T-helper 1 cell treated with Interleukin-12 subunit alpha and Interleukin-12 subunit beta and Interleukin-4 antibody, amounts not matched to agents 30 ng/mL and 1 ng/mL, for 36 hours (primary cell): ENCODE results near the gene BOD1L2. TPM values are rescaled to one million over a fixed set of nuclear protein-coding genes. Genes with fewer than 3 reads are reported as not detected.

Experiments
- intact Hi-C: fragments of 100-400 bp; cut with micrococcal nuclease; formaldehyde crosslinking; loops from one replicate; pipeline ENCODE4 v1.15.1; 2024
- total RNA-seq: library from RNA; stranded (reverse); gene quantifications from 2 replicates; pipeline ENCODE4 v1.2.3, GENCODE V29; 2022

Gene BOD1L2
- total RNA-seq, 1 donor from 2014 or later: not detected

DNA sequence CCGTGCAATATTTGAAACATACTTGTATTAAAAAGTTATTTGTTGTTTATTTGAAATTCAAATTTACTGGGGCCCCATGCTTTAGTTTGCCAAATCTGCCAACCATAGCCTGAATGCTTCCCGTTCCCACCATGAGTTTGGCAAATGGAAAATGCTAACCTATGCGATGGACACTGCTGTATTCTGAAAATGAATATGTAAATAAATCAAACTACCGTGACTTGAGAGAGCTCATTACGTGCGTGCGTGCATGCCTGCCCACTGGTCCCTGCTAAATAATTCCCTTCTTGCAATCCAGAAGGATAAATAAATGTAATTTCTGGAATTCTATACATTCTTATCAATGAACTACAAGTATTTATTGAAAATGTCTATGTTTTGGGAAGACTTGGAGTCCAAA lies 3.2 kb downstream of the BOD1L2 start:
- intact Hi-C loops: no loop called here

DNA sequence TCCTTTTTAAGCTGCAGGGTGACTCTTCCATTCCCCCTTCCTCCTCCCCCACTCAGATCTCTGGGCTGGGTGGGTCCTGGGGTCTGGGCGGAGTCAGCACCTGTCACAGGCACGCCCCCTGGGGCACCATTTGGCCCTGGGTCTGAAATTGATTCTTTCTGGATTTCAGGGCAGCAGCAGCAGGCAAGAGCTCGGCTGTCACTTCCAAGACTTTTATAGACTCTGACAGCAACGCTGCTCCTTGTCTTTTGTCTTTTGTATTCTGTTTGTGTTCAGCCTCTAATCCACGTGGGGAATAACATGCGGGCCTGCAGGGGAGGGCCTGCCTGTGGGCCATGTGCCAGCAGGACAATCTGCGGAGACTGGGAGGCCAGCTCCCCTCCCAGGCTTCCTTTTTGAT lies 3.9 kb downstream of the BOD1L2 start:
- intact Hi-C loops: no loop called here

DNA sequence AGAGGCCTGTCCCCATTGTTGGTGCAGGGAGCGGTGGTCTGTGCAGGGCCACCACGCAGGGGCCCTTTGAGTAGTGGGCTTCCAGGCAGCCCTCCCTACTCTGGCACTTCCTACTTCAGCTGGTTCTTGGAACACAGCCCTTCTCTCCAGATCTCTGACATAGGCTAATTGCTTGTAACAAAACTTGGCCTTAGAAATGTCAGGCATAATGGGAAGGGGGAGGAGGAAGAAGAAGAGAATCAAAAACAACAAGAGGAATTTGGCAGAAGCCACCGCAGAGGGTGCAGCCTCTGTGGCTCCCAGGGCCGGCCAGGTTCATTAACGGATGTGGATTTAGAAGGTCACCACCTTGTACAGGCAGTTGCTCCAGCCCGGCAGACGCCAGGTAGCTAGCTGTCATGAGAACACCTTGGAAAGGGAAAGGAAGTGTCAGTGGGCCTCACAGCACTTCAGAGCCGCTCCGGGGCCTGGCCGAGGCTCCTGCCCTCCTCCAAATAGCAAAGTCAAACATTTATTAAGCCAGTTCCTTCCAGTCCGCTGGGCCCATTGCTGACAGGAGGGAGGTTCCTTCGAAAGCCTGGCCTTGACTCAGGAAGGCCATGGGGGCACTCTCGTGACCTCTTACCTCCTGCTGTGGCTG lies 7.4 kb downstream of the BOD1L2 start:
- intact Hi-C loops: no loop called here

DNA sequence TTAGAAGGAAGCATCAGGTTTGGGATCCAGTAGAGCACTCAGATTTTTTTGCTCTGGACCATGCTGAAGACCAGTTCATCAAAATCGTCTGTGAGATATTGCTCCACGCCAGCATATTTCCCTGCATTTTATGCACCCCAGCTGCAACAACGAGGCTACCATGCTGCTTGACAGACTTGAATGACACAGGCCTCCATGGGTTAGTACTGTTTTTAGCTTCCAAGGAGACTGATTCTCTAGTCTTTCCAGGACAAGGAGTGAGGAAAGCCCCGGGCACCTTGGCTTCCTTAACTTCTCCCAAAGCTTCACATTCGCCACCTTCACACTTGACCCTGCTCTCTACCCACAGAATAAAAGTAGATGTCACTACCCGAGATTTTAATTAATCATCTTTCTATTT lies 17.5 kb downstream of the BOD1L2 start:
- intact Hi-C loops: no loop called here

DNA sequence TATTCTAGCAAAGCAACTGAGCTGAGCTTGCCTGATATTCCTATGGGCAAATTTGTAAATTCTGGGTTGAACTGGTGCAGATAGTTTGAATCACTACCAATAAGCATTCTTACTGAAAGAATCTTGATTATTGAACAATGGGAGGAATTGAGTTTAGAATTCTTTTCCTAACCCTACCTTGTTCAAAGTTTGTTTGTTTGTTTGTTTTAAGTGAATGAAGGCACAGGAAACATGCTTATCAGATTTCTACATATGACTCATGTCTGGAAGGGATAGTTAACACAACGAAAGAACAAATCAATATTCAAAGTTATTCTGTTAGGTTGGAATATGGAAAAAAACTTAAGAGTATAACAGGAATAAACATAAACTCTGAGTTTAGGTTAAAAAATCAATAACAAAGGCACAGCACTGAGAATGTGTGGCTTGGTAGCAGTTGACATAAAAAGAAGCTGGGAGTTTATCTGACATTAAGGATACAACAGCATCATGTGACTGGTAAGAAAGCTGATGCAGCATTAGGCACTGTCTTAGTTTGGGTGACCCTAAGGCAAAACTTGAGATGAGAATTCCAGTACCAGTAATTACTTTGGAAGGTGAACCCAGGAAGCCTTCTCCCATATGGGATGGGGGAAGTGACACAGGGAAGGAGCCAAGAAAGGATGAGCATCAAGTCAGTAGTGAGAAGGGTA lies 20.9 kb downstream of the BOD1L2 start:
- intact Hi-C loops: no loop called here

DNA sequence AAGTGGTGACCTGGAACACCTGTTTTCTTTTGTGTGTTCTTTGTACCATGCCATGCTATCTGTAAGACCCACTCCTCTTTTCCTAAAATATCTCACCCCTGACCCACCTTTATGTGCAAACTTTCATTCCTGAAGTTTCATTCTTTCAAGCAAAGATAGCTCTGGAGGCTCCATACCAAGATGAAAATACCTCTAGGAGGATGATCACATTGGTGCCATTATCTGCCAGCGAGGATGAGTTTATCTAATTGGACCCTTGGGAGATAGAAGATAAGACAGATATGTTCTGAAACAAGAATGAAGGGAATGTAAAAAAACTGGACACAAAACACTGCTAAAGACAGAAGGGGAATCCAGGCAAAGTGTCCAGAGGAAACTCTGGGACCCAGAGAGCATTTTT lies 24.1 kb downstream of the BOD1L2 start:
- intact Hi-C loops: no loop called here

DNA sequence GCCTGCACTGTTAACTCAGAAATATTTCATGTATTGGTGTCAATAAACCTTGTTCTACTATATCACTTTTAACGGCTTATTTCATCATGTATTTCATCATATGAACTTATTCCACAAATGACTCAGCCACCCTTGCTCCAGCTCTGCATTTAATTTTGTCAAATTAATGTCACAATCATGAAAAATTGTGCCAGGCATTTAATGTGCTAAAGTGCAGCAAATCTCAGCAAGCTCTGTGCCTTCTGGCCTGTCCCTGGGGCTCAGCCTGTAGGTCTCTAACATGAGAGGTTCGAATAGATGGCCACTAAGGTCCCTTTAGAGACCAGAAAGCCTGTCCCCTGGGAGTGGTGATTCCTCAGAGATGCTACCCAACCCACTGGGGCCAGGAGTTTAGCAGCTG lies 28.6 kb downstream of the BOD1L2 start:
- intact Hi-C loops: no loop called here

DNA sequence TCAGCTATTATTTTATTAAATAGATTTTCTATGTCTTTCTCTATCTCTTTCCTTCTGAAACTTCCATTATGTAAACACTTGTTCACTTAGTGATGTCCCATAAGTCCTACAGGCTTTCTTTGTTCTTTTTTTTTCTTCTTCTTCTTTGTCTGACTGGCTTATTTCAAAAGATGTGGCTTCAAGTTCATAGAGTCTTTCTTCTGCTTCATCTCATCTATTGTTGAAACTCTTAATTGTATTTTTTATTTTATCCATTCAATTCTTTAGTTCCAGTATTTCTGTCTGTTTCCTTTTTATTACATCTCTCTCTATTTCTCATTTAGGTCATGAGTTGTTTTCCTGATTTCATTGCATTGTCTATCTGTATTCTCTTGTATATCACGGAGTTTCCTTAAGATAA lies 38.5 kb downstream of the BOD1L2 start:
- intact Hi-C loops: no loop called here

DNA sequence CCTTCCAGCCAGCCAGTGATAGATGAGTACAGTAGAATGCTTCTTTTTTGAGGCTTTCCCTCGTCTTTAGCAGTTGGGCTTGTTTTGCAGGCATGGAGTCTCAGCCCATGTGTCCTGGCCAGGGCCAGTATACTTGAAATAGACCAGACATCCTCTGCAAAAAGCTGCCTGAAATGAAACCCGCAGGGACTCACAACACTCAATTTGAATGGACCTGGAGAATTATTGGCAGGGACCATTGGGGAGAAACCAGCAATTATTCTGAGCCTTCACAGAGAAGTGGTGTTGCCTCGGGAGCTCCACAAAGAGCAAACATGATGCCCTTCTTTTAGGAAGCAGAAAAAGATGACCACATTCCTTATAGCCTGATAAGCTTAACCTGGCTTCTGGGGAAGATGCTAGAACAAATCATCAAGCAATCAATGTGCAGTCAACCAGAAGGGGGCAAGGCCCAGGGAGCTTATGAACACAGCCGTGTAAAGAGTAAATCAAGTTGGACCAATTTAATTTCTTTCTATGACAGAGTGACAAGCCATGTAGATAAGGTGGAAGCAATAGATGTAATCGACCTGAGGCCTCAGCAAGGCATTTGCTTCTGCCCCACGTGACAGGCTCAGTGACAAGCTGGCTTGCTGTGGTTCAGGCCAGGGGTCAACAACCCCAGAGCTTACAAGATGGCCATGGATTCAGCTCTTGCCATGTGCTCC lies 42.1 kb downstream of the BOD1L2 start:
- intact Hi-C loops: no loop called here

DNA sequence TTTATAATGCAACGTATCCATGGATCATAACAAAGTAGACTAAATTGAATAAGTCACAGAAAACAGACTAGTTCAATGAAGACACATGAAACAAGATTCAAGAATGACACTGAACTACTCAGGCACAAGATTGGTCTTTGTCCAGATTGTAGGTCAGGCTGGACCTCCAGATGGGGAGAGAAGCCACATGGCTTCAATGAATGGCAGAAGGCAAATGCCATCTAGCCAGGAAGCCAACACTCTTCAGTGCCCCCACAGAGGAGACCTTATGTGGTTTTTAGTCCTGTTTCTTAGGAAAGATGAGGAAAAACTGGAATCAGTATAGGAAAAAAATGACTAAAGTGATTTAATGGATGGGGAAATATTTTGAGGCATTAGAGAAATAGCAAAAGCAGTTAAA lies 43.1 kb downstream of the BOD1L2 start:
- intact Hi-C loops: no loop called here

DNA sequence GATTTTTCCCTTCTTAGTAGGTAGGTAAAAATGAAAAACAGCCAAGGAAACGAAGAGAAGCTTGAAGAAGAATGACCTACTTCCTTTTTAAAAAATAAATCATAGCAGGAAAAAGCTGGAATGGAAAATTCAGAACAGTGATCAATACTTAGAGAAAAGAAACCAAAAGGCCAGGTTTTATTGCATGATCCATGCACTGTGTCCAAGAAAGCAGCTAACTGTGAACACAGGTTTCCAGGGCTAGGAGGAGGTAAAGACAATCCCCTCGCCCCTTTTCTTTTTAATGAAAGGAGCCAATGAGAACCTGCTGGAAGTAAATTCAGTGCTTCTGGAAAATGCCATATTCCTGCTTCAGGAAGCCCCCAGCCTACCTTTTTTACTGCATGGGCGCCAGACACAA lies 47.2 kb downstream of the BOD1L2 start:
- intact Hi-C loops: no loop called here

DNA sequence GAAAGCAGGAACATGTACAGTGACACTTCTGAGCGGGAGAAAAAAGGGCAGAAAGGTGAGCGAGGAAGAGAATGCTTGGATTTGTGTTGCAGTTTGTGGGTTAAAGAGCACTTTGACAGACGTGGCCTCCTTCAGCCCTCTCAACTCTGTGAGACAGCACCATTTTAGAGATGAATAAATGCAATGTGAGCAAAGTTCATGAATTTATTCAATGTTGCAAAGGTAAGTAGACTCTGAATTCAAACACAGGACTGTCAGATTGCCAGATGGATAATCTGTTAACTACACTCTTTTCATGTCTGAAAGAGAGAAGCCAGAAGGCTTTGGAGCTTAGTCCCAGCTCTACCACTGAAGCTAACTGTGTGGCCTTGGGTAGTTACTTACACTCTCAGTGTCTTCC lies 47.7 kb downstream of the BOD1L2 start:
- intact Hi-C loops: no loop called here

DNA sequence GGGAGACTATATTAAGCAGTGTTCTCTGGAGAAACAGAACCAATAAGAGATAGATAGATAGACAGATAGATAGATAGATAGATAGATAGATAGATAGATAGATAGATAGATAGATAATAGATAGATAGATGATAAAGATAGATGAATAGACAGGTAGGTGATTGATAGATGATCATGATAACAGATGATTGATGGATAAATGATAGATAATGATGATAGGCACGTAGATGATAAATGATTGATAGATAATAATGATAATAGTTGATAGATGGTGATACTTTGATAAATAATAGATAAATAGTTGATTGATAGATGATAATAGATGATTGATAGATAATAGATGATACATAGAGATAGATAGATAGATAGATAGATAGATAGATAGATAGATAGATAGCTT lies 48.5 kb downstream of the BOD1L2 start:
- intact Hi-C loops: no loop called here

DNA sequence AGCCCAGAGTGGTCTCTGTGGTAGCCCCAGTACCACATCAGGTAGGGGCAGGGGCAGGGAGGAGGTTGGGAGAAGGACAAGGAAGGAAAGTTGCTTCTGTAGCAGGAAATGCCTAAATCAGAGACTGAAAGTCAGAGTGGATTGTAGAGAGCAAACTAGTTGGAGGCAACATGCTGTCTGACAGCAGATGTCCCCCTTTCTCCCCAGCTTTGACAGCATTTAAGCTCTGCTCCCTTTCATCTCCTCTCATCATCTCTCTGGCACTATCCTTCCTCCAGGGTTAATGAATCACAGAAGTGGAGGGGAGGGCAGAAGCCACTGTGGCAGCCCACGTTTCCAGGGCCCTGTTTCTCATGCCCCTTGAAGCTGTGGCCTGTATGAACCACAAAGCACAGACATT lies 50.4 kb downstream of the BOD1L2 start:
- intact Hi-C loops: no loop called here

DNA sequence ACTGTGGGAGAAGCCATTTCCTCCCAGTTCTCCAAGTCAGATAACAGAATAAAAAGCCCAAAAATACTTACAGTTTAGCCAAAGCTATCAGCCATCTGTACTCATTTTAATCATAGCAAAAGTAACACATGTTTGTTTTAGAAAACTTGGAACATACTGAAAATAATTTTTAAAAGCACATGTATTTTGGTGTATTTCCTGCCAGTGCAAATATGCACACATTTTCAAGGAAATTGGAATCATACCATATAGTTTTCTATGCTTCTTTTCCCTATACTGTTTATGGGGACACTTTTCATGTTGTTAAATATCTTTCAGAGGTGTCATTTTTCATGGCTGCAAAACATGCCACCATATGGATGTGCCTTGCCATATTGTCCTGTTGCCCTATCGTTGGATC lies 51.2 kb downstream of the BOD1L2 start:
- intact Hi-C loops: no loop called here

Other genes with a start within 250 kb of the BOD1L2 start
- not detected in 2 replicates for gene ST8SIA3, start 205.5 kb downstream of the BOD1L2 start, total RNA-seq